Measurements from ENCODE around the gene IQUB. TPM values are rescaled to one million over a fixed set of nuclear protein-coding genes. Genes with fewer than 3 reads are reported as not detected.

The IQUB gene
- total RNA-seq, 6 experiments from 2014 or later: 0.05 to 0.19 (median 0.12) TPM; not detected in 3

GRCh38 chr7:123437447-123437995, 96.9 kb downstream of the IQUB start:
- no peaks in the 10 kb centered on the region for H3K4me1 Mint-ChIP-seq (ENCODE audit: low read depth)
- peaks cover 13% of the 10 kb centered on the region; the same call in 1 of the 2 replicates for H3K9me3 Mint-ChIP-seq
- no peak overlapping the region for H3K27ac Mint-ChIP-seq
- DNase-seq: no peak
- no peaks in the 10 kb centered on the region for H3K36me3 Mint-ChIP-seq (ENCODE audit: low read depth)
- H3K4me3 Mint-ChIP-seq: no peak overlapping the region
- no peaks in the 10 kb centered on the region for H3K27me3 Mint-ChIP-seq (ENCODE audit: insufficient read depth)
- TF ChIP-seq CTCF (IDR thresholded peaks at IDR 0.05): no peak

- Mint-ChIP-seq H3K4me1 (ENCODE audit: low read depth) (no peaks in the 10 kb centered on the region), H3K27me3 (ENCODE audit: insufficient read depth) (no peaks in the 10 kb centered on the region), H3K4me3 (no peak overlapping the region), H3K27ac (no peak overlapping the region), H3K36me3 (ENCODE audit: low read depth) (no peaks in the 10 kb centered on the region), H3K9me3 (peaks cover 7% of the 10 kb centered on the region; the same call in 1 of the 2 replicates)
- TF ChIP-seq CTCF (IDR thresholded peaks at IDR 0.05): no peak
- no peak for DNase-seq
Observed at GRCh38 chr7:123435080-123435700, 99.2 kb downstream of the IQUB start.

GRCh38 chr7:123433665-123434064, 100.7 kb downstream of the IQUB start:
- H3K4me1 Mint-ChIP-seq (ENCODE audit: low read depth): no peaks in the 10 kb centered on the region
- H3K27ac Mint-ChIP-seq: no peak overlapping the region
- H3K36me3 Mint-ChIP-seq (ENCODE audit: low read depth): no peaks in the 10 kb centered on the region
- H3K27me3 Mint-ChIP-seq (ENCODE audit: insufficient read depth): no peaks in the 10 kb centered on the region
- TF ChIP-seq CTCF (IDR thresholded peaks at IDR 0.05): no peak
- DNase-seq: no peak
- H3K4me3 Mint-ChIP-seq: no peak overlapping the region
- H3K9me3 Mint-ChIP-seq: peaks cover 10% of the 10 kb centered on the region; the same call in 1 of the 2 replicates

- no peaks in the 10 kb centered on the region for H3K4me1 Mint-ChIP-seq (ENCODE audit: low read depth)
- H3K9me3 Mint-ChIP-seq: 0 out of 2 replicates have a peak, but pooled peaks cover 6% of the 10 kb centered on the region
- no peaks in the 10 kb centered on the region for H3K27me3 Mint-ChIP-seq (ENCODE audit: insufficient read depth)
- H3K36me3 Mint-ChIP-seq (ENCODE audit: low read depth): no peaks in the 10 kb centered on the region
- H3K4me3 Mint-ChIP-seq: no peak overlapping the region
- TF ChIP-seq CTCF (IDR thresholded peaks at IDR 0.05): no peak
- H3K27ac Mint-ChIP-seq: no peak overlapping the region
- no peak for DNase-seq
Observed at GRCh38 chr7:123432601-123433000, 101.8 kb downstream of the IQUB start.

- Mint-ChIP-seq H3K4me3 (no peak overlapping the region), H3K27me3 (ENCODE audit: insufficient read depth) (no peaks in the 10 kb centered on the region), H3K9me3 (0 out of 2 replicates have a peak, but pooled peaks cover 3% of the 10 kb centered on the region), H3K4me1 (ENCODE audit: low read depth) (no peaks in the 10 kb centered on the region), H3K36me3 (ENCODE audit: low read depth) (no peaks in the 10 kb centered on the region), H3K27ac (no peak overlapping the region)
- DNase-seq: no peak
- no peak for TF ChIP-seq CTCF (IDR thresholded peaks at IDR 0.05)
Observed at GRCh38 chr7:123431075-123431614, 103.2 kb downstream of the IQUB start.
